GM20000 (cell line): ENCODE results near the gene LGI2.

Source experiments
- DNase-seq: peaks from one replicate; pipeline ENCODE4 v3.0.0; 2012; ENCODE audit warnings: low spot score
- CTCF ChIP-seq: IDR thresholded peaks from 2 replicates; pipeline ENCODE4 v1.5.1; 2012; ENCODE audit warnings: mild to moderate bottlenecking, control low read depth; ENCODE audit errors: extremely low read depth, missing control alignments

Gene LGI2

DNA sequence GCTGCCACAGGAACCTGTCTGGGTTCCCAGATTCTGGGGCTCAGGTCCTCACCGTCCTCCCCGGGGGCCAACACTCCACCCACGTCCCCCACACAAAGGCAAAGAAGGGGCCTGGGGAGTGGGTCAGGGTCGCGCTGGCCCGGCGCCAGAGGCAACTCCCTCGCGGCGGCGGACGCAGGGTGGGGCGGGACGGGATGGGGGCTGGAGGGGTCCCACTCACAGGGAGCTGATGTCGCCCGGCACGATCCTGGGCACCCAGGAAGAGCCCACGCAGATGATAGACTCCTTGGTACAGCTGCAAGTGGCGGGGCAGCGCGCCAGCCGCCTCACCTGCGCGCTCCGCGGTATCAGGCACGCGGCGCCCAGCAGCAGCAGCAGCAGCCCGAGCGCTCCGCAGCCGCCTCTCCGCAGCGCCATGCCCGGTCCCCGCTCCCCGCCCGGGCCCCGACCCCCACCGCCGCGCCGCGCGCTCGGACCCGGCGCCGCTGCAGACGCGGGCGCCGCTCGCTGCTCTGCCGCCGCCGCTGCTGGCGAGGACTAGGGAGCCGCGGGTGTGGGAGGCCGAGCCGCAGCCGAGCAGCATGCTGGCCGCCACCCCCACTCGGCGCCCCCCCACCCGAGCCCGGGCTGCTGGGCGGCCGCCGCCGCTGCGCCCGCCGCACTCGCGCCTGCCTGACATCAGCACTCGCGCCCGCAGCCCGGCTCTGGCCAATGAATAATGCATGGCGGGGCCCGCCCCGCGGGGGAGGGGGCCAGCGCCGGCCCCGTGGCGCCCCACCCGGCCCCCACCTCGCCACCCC, at the start of gene LGI2:
TSS of gene LGI2 (minus strand) at position 670 of the 800 bp plus-strand sequence. CDS start at position 417, 253 bp downstream.
- peak; percentile 33 for DNase-seq
- TF ChIP-seq CTCF, result no peak

DNA sequence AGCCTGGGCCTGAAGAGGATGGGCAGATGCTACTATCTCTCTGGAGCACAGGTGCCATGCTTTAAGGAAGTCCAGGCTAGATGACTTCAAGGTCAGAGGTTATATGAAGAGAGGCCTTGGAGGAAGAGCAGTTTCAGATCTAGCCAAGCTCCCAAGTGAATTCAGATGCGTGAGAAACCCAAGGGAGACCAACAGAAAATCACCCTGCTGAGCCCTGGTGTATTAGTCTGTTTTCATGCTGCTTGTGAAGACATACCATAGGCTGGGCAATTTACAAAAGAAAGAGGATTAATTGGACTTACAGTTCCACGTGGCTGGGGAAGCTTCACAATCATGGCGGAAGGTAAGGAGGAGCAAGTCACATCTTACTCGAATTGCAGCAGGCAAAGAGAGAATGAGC, 47.8 kb upstream of the LGI2 start:
- no peak for TF ChIP-seq CTCF
- no peak for DNase-seq

- no peak for TF ChIP-seq CTCF
- DNase-seq, result no peak
Observed at GRCh38 chr4:25076625-25077398, 46.1 kb upstream of the LGI2 start.

- no peak for DNase-seq
- no peak for TF ChIP-seq CTCF
Observed at GRCh38 chr4:25075851-25076250, 45.1 kb upstream of the LGI2 start.

GRCh38 chr4:25075129-25075528, 44.4 kb upstream of the LGI2 start:
- TF ChIP-seq CTCF, result no peak
- no peak for DNase-seq

DNA sequence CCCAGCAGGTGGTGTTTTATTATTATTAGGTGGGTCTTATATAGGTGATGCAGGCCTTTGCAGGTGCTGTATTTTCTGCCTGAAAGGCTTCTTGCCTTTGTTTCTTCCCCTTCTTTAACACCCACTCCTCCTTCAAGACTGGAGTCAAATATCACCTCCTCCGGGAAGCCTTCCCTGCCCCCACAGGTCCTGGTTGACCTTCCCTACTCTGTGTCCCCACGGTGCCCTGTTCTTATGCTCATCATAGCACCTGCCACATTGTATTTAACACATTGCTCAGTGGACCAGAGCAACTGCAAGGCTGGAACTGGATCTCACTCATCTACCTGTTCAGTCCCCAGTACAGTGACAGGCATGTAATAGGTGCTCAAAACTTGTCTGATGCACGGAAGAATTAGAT, 39.8 kb upstream of the LGI2 start:
- no peak for DNase-seq

More for the DNA sequence above, 39.8 kb upstream of the LGI2 start:
- TF ChIP-seq CTCF, result no peak
